ENCODE results near the gene KRTAP9-7.

Gene KRTAP9-7

DNA sequence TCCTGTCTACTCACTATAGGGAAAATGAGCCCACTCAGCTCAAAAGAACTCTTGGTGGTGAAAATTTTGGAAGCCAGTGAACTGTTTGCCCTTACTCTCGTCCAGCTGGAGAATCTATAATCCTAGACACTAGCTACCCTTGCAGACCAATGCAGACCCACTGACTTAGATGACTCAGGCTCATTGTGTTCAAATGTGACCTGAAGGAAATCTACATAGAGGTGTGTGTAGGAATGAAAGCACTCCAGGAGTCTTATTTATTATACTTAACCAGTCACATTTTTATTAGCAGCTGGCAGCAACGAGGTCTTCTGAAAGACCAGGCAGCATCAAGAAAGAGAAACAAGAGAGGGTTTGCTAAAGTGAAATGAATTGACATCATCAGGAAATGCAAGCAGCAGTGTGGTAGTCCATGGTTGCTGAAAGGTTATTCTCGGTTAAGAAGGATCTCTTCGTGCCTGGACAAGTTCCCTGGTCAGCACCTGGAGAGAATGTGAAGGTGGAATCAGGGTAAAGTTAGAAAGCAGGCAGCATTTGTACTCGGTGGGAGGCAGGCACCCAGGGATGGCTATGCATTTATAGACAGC is 25.8 kb downstream of the KRTAP9-7 start:
- Histone ChIP-seq H3K4me2 (ENCODE audit: low read depth, low read length, poor library complexity, severe bottlenecking) (no peak overlapping the region), H3F3A (ENCODE audit: insufficient read depth) (no peaks in the 10 kb centered on the region), H3K27me3 (ENCODE audit: low read length) (no peaks in the 10 kb centered on the region), H3K79me2 (ENCODE audit: insufficient read depth, low read length) (no peaks in the 10 kb centered on the region), H4K20me1 (ENCODE audit: low read depth, low read length) (no peaks in the 10 kb centered on the region), H3K9me3 (ENCODE audit: insufficient read depth, low read length) (no peaks in the 10 kb centered on the region), H2AFZ (ENCODE audit: low read depth, low read length, severe bottlenecking) (no peak overlapping the region), H3K9ac (ENCODE audit: low read length) (no peak overlapping the region), H3K27ac (ENCODE audit: low read depth, low read length) (no peak overlapping the region), H3K9me2 (replicated peaks; ENCODE audit: insufficient read depth, low read length) (no peaks in the 10 kb centered on the region), H3K36me3 (ENCODE audit: low read length) (no peaks in the 10 kb centered on the region), H3K4me3 (ENCODE audit: insufficient read depth, low read length, poor library complexity, severe bottlenecking) (no peak overlapping the region)
- no peak for TF ChIP-seq EZH2phosphoT487 (conservative IDR thresholded peaks at IDR 0.05; ENCODE audit: low read length)
- TF ChIP-seq, protein P1, sequence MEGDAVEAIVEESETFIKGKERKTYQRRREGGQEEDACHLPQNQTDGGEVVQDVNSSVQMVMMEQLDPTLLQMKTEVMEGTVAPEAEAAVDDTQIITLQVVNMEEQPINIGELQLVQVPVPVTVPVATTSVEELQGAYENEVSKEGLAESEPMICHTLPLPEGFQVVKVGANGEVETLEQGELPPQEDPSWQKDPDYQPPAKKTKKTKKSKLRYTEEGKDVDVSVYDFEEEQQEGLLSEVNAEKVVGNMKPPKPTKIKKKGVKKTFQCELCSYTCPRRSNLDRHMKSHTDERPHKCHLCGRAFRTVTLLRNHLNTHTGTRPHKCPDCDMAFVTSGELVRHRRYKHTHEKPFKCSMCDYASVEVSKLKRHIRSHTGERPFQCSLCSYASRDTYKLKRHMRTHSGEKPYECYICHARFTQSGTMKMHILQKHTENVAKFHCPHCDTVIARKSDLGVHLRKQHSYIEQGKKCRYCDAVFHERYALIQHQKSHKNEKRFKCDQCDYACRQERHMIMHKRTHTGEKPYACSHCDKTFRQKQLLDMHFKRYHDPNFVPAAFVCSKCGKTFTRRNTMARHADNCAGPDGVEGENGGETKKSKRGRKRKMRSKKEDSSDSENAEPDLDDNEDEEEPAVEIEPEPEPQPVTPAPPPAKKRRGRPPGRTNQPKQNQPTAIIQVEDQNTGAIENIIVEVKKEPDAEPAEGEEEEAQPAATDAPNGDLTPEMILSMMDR (IDR thresholded peaks at IDR 0.05; ENCODE audit: insufficient read depth, low read length, poor library complexity, severe bottlenecking), result no peak

DNA sequence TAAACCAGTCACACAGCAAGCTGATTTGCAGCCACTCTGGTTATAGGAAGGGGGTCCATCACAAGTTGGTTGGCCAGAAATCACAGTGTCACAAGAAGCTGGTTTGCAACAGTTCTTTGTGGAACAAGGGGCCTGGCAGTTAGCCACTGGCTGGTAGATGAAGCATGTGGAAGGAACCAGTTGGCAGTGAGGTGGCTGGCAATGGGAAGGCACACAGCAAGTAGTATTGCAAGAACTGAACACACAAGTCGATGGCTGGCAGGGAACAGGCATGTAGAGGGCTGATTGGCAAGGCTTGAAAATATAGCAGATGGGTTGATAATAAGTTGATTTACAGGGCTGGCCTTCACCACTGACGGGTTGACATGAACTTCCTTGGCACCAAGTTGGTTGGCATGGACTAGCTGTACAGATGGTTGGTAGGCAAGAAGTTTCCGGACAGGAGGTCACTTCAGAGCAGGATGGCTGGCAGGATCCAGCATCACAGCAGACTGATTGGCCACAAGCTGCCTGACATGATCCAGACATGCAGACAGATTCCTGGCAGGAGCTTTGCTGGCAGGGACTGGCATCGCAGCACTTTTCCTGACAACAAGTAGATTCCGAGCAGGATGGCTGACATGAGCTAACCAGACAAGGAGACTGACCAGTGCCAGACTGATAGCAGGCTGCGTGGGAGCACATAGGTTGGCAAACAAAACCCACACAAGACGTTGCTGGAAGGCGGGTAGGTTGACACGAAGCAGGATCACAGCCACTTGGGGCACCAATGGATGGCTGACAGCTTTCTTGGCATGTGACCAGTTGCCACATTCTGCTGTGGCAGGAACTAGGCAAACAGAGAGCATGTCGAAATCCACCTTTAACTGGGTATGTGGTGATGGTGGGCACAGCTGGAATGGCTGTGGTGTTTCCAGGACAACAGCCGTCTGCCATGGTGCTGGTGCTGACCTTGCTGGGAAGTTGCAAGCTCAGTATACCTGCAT is 26.7 kb downstream of the KRTAP9-7 start, which contains the start of gene KRTAP29-1:
Gene KRTAP29-1, minus strand, starts transcription at position 936 of the 986 bp plus-strand sequence. Its CDS starts 0 bp downstream, at position 936.
- H2AFZ ChIP-seq (ENCODE audit: low read depth, low read length, severe bottlenecking), result no peak within 1 kb of the TSS
- no peak within 1 kb of the TSS for H3K4me2 ChIP-seq (ENCODE audit: low read depth, low read length, poor library complexity, severe bottlenecking)
- H3K9ac ChIP-seq (ENCODE audit: low read length), result no peak within 1 kb of the TSS
- H3K36me3 ChIP-seq (ENCODE audit: low read length), result no peaks in the 10 kb centered on the region
- H3K9me3 ChIP-seq (ENCODE audit: insufficient read depth, low read length), result no peaks in the 10 kb centered on the region
- no peak within 1 kb of the TSS for H3K4me3 ChIP-seq (ENCODE audit: insufficient read depth, low read length, poor library complexity, severe bottlenecking)
- no peaks in the 10 kb centered on the region for H3F3A ChIP-seq (ENCODE audit: insufficient read depth)
- no peaks in the 10 kb centered on the region for H4K20me1 ChIP-seq (ENCODE audit: low read depth, low read length)
- no peaks in the 10 kb centered on the region for H3K9me2 ChIP-seq (replicated peaks; ENCODE audit: insufficient read depth, low read length)
- TF ChIP-seq, protein P1 (IDR thresholded peaks at IDR 0.05; ENCODE audit: insufficient read depth, low read length, poor library complexity, severe bottlenecking), result no peak
- no peak for TF ChIP-seq EZH2phosphoT487 (conservative IDR thresholded peaks at IDR 0.05; ENCODE audit: low read length)
- no peak within 1 kb of the TSS for H3K27ac ChIP-seq (ENCODE audit: low read depth, low read length)
- no peaks in the 10 kb centered on the region for H3K79me2 ChIP-seq (ENCODE audit: insufficient read depth, low read length)
- H3K27me3 ChIP-seq (ENCODE audit: low read length), result no peaks in the 10 kb centered on the region

DNA sequence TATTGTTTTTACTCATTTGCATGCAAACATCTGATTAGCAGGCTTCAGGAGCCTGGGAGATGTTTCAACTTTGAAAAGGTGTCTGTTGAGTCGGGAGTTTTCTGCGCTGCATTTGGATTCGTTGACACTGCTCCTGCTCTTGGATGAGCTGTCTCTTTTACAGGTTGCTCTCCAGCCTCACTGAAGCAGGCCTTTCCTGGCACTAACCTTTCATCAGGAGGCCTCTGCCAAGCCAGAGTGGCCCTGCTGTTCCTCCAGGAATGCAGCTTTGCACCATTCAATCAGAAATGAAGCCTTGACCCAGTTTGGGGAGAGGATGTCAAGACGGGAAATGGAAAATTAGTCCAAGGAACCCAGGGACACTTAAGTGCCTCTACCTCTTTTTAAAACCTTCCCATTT is 27.5 kb downstream of the KRTAP9-7 start:
- Histone ChIP-seq H3K27ac (ENCODE audit: low read depth, low read length) (no peak overlapping the region), H4K20me1 (ENCODE audit: low read depth, low read length) (no peaks in the 10 kb centered on the region), H3K4me2 (ENCODE audit: low read depth, low read length, poor library complexity, severe bottlenecking) (no peak overlapping the region), H3K79me2 (ENCODE audit: insufficient read depth, low read length) (no peaks in the 10 kb centered on the region), H3K9me3 (ENCODE audit: insufficient read depth, low read length) (no peaks in the 10 kb centered on the region), H3K4me3 (ENCODE audit: insufficient read depth, low read length, poor library complexity, severe bottlenecking) (no peak overlapping the region), H3K27me3 (ENCODE audit: low read length) (no peaks in the 10 kb centered on the region), H3F3A (ENCODE audit: insufficient read depth) (no peaks in the 10 kb centered on the region), H3K36me3 (ENCODE audit: low read length) (no peaks in the 10 kb centered on the region), H3K9me2 (replicated peaks; ENCODE audit: insufficient read depth, low read length) (no peaks in the 10 kb centered on the region), H2AFZ (ENCODE audit: low read depth, low read length, severe bottlenecking) (no peak overlapping the region), H3K9ac (ENCODE audit: low read length) (no peak overlapping the region)
- no peak for TF ChIP-seq EZH2phosphoT487 (conservative IDR thresholded peaks at IDR 0.05; ENCODE audit: low read length)
